Endothelial cell (in vitro differentiated cells): ENCODE data around the gene SRRD. TPM values are rescaled to one million over a fixed set of nuclear protein-coding genes. Genes with fewer than 3 reads are reported as not detected.

Source experiments
- total RNA-seq: library from RNA; stranded (reverse); fragmentation: NEBNext Ultra II Directional; extraction: Animal tissue kit (Norgen Biotek cat#: 25700); gene quantifications from one replicate; pipeline ENCODE4 v1.2.1, GENCODE V29; 2021; ENCODE audit not compliant: unreplicated experiment

Gene SRRD
- total RNA-seq, 1 donor from 2014 or later, result 19.5 TPM

Other genes starting within 250 kb of the SRRD start
- 14.5 TPM for gene ASPHD2, start 54.6 kb upstream of the SRRD start, total RNA-seq
- gene HPS4, start 94 bp upstream of the SRRD start, total RNA-seq, result 34.2 TPM
- 38.6 TPM for gene TFIP11, start 28.6 kb downstream of the SRRD start, total RNA-seq
- 59.3 TPM for gene TPST2, start 106.3 kb downstream of the SRRD start, total RNA-seq
- 9.5 TPM for gene CRYBB1, start 134.2 kb downstream of the SRRD start, total RNA-seq
- 0.46 TPM for gene CRYBA4, start 138.1 kb downstream of the SRRD start, total RNA-seq
- 1.2 TPM for gene MIAT, start 173.7 kb downstream of the SRRD start, total RNA-seq